ENCODE data around the gene MEIKIN.

The MEIKIN gene

DNA sequence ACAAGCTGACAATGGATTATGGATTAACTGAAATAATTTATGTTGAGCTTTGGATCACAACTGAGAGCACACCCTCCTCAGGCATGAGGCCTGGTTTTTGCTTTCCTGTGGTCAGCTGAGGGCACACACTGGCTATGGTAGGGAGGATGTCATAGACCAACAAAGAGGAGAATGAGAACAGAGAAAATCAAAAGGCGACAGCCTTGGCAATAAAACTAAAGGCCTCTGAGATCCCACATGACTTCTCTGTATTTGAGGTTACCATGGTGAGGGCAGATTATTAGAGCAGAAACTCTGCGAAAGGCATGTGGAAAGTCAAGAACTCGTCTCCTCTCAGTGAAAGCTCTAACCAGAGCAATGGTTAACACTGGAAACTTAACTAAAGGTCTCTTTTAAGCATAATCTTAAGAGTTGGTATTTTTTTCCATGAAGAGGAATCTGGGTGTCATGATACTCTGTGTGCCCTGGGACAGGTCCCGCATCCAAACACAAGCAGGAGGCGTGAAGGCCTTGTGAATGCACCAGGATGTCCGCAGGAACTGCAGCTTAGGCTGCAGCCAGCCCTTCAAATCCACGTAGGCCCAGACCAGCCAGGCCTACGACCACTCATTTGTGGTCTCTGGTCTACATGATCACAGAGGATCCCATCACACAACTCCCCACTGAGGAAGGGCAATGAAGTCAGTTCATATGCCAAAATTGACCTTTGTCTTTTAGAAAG is 12.4 kb upstream of the MEIKIN start:
- TF ChIP-seq SIN3A (IDR thresholded peaks at IDR 0.05; ENCODE audit: borderline replicate concordance, insufficient read depth, low read length) (no peak), POLR2AphosphoS5 (IDR thresholded peaks at IDR 0.05; ENCODE audit: low read depth, low read length) (no peak), REST (IDR thresholded peaks at IDR 0.05; ENCODE audit: insufficient read depth in 1 of 2, low read depth in 2 of 2, low read length in 2 of 2) (no peak)

GRCh38 chr5:131953969-131954368 is 8.5 kb upstream of the MEIKIN start:
- no peak for TF ChIP-seq POLR2AphosphoS5 (IDR thresholded peaks at IDR 0.05; ENCODE audit: low read depth, low read length)
- no peak for TF ChIP-seq TAF1 (IDR thresholded peaks at IDR 0.05; ENCODE audit: borderline replicate concordance, insufficient read depth, low read length)
- TF ChIP-seq SIN3A (IDR thresholded peaks at IDR 0.05; ENCODE audit: borderline replicate concordance, insufficient read depth, low read length) = no peak
- no peak for TF ChIP-seq FOXP2 (optimal IDR thresholded peaks at IDR 0.05; ENCODE audit: borderline replicate concordance, extremely low read depth, extremely low read length, insufficient read depth)
- TF ChIP-seq REST (IDR thresholded peaks at IDR 0.05; ENCODE audit: insufficient read depth in 1 of 2, low read depth in 2 of 2, low read length in 2 of 2) = no peak

- TF ChIP-seq REST (IDR thresholded peaks at IDR 0.05; ENCODE audit: insufficient read depth in 1 of 2, low read depth in 2 of 2, low read length in 2 of 2) (peak; percentile 16 to 85; a peak in 2 of 4 replicates), TAF1 (IDR thresholded peaks at IDR 0.05; ENCODE audit: borderline replicate concordance, insufficient read depth, low read length) (no peak)
Measured at GRCh38 chr5:131952301-131952857, 6.9 kb upstream of the MEIKIN start.

DNA sequence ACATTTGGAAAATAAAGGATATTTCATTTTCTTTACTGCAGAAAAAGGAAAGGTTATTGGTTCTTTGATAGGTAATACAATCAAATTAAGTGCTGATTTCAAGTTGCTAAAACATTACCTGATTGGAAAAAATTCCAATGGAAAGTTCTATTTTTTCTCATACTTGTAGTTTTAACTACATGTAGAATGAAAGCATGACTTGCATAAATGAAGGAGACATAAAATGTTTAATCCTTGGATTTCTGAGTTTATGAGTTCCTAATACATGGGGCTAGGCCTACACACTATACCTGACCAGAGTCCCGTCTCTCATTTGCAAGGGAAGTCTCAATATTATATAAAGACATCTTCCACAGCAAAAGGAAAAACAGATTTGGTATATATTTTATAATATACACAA is 5.2 kb upstream of the MEIKIN start:
- TF ChIP-seq FOXP2 (optimal IDR thresholded peaks at IDR 0.05; ENCODE audit: borderline replicate concordance, extremely low read depth, extremely low read length, insufficient read depth) = no peak
- no peak for TF ChIP-seq TAF1 (IDR thresholded peaks at IDR 0.05; ENCODE audit: borderline replicate concordance, insufficient read depth, low read length)
- TF ChIP-seq POLR2AphosphoS5 (IDR thresholded peaks at IDR 0.05; ENCODE audit: low read depth, low read length) = no peak
- TF ChIP-seq SIN3A (IDR thresholded peaks at IDR 0.05; ENCODE audit: borderline replicate concordance, insufficient read depth, low read length) = no peak
- TF ChIP-seq REST (IDR thresholded peaks at IDR 0.05; ENCODE audit: insufficient read depth in 1 of 2, low read depth in 2 of 2, low read length in 2 of 2) = no peak

DNA sequence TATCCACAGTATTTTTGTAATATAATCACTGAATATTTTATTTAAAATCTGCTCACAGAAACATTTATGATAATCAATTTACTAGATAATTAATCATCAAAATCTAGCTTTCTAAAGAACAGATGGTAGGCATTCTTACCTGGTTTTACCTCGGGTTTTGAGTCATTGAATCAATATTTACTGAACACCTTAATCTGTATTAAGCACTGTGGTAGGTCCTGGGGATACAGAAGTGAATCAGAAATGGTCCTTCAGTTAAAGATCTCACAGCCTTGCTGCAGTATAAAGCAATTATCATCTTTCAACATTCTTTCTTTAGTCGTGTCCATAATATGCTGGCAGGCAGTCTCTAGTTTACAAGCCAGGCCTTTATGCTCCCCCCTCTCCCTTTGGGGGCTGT is 2.0 kb upstream of the MEIKIN start:
- TF ChIP-seq POLR2AphosphoS5 (IDR thresholded peaks at IDR 0.05; ENCODE audit: low read depth, low read length) (no peak), SIN3A (IDR thresholded peaks at IDR 0.05; ENCODE audit: borderline replicate concordance, insufficient read depth, low read length) (no peak), TAF1 (IDR thresholded peaks at IDR 0.05; ENCODE audit: borderline replicate concordance, insufficient read depth, low read length) (no peak), FOXP2 (optimal IDR thresholded peaks at IDR 0.05; ENCODE audit: borderline replicate concordance, extremely low read depth, extremely low read length, insufficient read depth) (no peak), REST (IDR thresholded peaks at IDR 0.05; ENCODE audit: insufficient read depth in 1 of 2, low read depth in 2 of 2, low read length in 2 of 2) (no peak)
